Measurements from ENCODE around the gene CELF5.

Gene CELF5

DNA sequence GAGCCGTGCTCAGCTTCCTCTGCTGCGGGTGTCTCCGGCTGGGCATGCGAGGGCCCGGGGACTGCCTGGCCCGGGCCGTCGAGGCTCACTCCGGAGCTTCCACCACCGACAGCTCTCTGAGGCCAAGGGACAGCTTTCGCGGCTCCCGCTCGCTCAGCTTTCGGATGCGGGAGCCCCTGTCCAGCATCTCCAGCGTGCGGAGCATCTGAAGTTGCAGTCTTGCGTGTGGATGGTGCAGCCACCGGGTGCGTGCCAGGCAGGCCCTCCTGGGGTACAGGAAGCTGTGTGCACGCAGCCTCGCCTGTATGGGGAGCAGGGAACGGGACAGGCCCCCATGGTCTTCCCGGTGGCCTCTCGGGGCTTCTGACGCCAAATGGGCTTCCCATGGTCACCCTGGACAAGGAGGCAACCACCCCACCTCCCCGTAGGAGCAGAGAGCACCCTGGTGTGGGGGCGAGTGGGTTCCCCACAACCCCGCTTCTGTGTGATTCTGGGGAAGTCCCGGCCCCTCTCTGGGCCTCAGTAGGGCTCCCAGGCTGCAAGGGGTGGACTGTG, 44.6 kb upstream of the CELF5 start:
- Histone ChIP-seq H3K4me1 (no peaks in the 10 kb centered on the region), H3K27me3 (no peaks in the 10 kb centered on the region), H3K9me3 (no peaks in the 10 kb centered on the region), H3K36me3 (no peaks in the 10 kb centered on the region), H3K4me3 (ENCODE audit: low read depth, low read length) (no peak overlapping the region)
- DNase-seq = no peak
- TF ChIP-seq, protein P1, sequence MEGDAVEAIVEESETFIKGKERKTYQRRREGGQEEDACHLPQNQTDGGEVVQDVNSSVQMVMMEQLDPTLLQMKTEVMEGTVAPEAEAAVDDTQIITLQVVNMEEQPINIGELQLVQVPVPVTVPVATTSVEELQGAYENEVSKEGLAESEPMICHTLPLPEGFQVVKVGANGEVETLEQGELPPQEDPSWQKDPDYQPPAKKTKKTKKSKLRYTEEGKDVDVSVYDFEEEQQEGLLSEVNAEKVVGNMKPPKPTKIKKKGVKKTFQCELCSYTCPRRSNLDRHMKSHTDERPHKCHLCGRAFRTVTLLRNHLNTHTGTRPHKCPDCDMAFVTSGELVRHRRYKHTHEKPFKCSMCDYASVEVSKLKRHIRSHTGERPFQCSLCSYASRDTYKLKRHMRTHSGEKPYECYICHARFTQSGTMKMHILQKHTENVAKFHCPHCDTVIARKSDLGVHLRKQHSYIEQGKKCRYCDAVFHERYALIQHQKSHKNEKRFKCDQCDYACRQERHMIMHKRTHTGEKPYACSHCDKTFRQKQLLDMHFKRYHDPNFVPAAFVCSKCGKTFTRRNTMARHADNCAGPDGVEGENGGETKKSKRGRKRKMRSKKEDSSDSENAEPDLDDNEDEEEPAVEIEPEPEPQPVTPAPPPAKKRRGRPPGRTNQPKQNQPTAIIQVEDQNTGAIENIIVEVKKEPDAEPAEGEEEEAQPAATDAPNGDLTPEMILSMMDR (IDR thresholded peaks at IDR 0.05; ENCODE audit: low read depth, low read length) = no peak

DNA sequence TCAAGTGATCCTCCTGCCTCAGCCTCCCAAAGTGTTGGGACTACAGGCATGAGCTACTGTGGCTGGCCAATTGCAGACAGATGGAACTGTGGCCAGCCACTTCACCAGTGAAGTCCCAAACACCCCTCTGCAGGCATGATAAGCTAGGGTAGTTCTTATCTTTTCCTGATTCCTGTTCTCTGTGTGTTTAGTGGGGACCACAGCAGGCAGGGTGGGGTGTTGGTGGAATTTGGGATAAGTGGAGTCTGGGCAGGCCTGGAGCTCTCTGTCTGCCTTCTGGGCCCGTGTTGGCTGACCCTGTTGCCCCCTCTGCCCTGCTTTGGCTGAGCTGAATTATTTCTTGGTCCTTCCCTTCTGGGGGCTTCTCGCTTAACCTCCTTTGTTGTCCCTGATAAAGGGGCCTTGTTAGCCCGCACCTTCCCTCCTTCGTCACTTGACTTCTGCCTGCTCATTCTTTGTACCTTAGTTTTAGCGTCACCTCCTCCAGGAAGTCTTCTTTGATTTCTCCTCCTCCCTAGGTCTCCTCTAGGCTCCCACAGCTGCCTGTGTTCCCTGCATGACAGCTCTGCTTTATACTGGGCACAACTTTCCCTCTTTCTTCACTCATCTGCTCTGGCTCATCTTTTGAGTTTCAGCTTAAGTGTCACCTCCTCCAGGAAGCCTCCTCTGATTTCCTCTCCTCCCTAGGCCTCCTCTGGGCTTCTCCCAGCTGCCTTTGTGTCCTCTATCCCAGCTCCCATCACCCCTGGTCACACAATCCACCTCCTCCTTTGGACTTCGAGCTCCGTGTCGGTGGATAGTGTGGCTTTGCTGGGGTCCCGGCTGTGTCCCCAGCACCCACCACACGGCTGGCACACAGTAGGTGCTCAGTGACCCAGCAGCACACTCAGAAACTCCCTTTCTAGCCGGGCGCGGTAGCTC, 40.5 kb upstream of the CELF5 start:
- H3K4me3 ChIP-seq (ENCODE audit: low read depth, low read length) = no peak overlapping the region
- peaks cover 3% of the 10 kb centered on the region; the same call in 1 of the 2 replicates for H3K4me1 ChIP-seq
- no peaks in the 10 kb centered on the region for H3K9me3 ChIP-seq
- DNase-seq = no peak
- H3K27me3 ChIP-seq = no peaks in the 10 kb centered on the region
- H3K36me3 ChIP-seq = peaks cover 5% of the 10 kb centered on the region; the same call in 1 of the 2 replicates
- TF ChIP-seq, protein P1 (IDR thresholded peaks at IDR 0.05; ENCODE audit: low read depth, low read length) = no peak

DNA sequence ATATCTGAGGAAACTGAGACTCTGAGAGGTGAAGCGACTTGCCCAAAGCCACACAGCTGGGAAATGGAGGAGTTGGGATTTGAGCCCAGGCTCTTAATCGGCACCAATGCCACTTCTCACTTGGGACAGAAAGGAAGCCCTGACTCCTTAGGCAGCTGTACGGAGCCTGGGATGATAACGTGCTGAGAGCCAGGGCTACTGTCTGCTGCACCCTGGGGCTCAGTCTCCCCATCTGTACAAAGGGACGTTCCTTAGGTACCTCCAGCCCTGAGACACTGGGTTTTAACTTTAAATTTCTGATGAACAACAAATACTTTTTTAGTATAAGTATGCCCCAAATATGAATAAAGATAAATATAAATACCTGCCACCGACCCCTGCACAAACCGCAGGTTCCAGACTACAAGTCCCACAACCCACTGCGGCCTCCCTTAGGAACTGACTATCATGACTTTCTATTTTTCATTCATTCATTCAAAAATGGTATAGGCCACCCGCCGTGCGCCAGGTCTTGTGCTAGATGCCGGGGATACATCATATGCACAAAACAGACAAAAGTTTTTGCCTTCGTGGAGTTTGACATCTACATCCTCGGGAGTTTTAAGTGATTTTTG, 39.5 kb upstream of the CELF5 start:
- TF ChIP-seq, protein P1 (IDR thresholded peaks at IDR 0.05; ENCODE audit: low read depth, low read length) = no peak
- Histone ChIP-seq H3K4me1 (peaks cover 3% of the 10 kb centered on the region; the same call in 1 of the 2 replicates), H3K36me3 (peaks cover 9% of the 10 kb centered on the region; the same call in 1 of the 2 replicates), H3K27me3 (no peaks in the 10 kb centered on the region), H3K4me3 (ENCODE audit: low read depth, low read length) (peak overlapping the region; percentile 78), H3K9me3 (no peaks in the 10 kb centered on the region)
- DNase-seq = peak; percentile 79

DNA sequence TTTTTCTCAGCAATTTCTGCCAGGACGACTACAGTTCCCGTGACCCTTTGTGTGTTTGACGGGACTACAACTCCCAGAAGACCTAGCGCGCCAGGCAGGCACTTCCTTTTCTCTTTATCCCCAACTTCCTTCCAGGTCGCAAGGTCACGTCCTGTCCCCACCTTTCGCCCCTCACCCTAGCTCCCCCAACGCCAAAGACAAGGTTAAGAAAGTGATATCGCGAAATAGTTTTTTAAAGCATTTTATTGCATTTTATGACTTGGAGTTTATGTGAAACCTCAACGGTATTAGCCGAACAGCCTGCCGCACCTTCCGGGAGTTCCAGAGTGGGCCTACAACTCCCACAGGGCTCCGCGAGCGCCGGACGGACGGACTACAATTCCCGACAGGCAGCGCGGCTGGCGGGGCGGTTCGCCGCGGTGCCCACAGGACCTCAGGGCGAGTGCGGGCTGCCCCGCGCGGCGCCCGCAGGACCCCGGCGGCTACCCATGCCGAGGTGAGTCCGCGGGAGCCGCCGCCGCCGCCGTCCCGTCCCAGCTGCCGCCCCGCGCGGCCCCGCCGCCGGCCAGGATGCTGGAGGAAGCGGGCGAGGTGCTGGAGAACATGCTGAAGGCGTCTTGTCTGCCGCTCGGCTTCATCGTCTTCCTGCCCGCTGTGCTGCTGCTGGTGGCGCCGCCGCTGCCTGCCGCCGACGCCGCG, 38.9 kb upstream of the CELF5 start, which contains the start of gene NCLN:
Gene NCLN (plus strand): TSS at position 470 of the 699 bp plus-strand sequence. CDS start 101 bp downstream, at position 571.
- Histone ChIP-seq H3K9me3 (no peaks in the 10 kb centered on the region), H3K27me3 (no peaks in the 10 kb centered on the region), H3K4me3 (ENCODE audit: low read depth, low read length) (peak within 1 kb of the TSS; percentile 78), H3K4me1 (peaks cover 3% of the 10 kb centered on the region; the same call in 1 of the 2 replicates), H3K36me3 (peaks cover 13% of the 10 kb centered on the region; the same call in 1 of the 2 replicates)
- peak; percentile 97 for DNase-seq
- TF ChIP-seq, protein P1 (IDR thresholded peaks at IDR 0.05; ENCODE audit: low read depth, low read length) = no peak

DNA sequence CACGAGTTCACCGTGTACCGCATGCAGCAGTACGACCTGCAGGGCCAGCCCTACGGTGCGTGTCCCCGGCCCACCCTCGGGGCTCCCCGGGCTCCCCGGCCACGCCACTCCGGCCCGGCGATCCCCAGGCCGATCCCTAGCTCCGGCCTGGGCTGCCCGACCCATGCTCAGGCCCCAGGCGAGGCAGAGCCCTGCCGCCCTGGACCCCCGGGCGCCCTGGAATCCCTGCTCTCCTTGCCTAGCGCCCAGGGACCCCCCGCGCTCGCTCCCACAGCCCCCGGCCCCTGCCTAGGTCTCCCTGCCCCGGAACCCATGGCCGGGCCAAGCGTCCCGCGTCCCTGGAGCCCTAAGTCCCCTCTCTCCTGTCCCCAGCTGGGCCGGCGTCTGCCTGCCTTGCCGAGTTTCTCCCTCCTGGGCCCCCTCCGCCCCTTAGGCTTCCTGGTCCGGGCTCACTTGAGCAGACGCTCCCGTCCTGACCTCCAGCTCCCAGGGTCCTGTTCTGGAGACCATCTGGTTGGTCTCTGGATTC, 38.2 kb upstream of the CELF5 start:
- Histone ChIP-seq H3K4me1 (peaks cover 3% of the 10 kb centered on the region; the same call in 1 of the 2 replicates), H3K36me3 (peaks cover 13% of the 10 kb centered on the region), H3K4me3 (ENCODE audit: low read depth, low read length) (peak overlapping the region; percentile 78), H3K27me3 (no peaks in the 10 kb centered on the region), H3K9me3 (no peaks in the 10 kb centered on the region)
- TF ChIP-seq, protein P1 (IDR thresholded peaks at IDR 0.05; ENCODE audit: low read depth, low read length) = no peak
- peak; percentile 16 for DNase-seq

Measured in BE2C (cell line).